ENCODE results near the gene HBB.

Gene HBB

DNA sequence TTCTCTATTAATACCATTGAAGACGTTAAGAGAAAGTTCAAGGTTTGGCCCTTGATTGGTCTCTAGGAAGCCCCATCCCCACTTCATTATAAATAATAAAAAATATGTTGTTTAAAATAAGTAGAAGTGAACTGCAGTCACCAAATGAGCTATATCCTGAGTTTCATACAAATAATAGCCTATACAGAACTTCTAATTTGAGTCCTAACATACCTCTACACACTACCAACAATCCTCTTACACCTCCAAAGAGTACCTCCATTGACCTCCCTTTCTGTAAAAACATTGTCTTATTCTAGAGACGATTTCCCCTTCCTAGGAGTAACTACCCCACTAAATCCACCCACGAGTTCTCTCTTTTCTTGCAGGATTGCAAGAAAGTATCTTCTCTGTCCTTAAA, 14.6 kb upstream of the HBB start:
- in situ Hi-C loops (cut with HindIII; ENCODE audit: low pct_unique_long_range_greater_than_20kb, low sequenced_read_pairs), result no loop called here
- no peak for DNase-seq (ENCODE audit: low read depth in 1 of 2, low spot score in 1 of 2)
- TF ChIP-seq JUND (IDR thresholded peaks at IDR 0.05; ENCODE audit: low read depth), result no peak

DNA sequence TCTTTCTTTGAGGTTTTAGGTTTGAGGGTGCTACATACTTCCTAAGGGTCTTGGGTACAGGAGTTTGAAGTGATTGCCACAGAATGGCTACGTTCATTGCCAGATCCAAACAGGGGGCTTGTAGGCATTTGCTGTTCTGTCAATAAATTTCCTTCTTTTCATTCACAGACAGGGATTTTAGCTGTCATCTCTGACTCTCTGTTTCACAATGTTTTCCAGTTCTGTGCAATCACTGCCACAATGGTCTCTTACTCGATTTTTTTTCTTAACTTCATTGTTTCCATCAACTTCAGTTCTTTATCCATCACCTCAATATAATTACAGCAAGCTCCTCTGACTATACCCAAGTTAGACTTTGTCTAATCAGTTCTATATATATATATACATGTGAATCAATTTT, 13.6 kb upstream of the HBB start:
- in situ Hi-C loops (cut with HindIII; ENCODE audit: low pct_unique_long_range_greater_than_20kb, low sequenced_read_pairs), result no loop called here
- no peak for TF ChIP-seq JUND (IDR thresholded peaks at IDR 0.05; ENCODE audit: low read depth)
- no peak for DNase-seq (ENCODE audit: low read depth in 1 of 2, low spot score in 1 of 2)

DNA sequence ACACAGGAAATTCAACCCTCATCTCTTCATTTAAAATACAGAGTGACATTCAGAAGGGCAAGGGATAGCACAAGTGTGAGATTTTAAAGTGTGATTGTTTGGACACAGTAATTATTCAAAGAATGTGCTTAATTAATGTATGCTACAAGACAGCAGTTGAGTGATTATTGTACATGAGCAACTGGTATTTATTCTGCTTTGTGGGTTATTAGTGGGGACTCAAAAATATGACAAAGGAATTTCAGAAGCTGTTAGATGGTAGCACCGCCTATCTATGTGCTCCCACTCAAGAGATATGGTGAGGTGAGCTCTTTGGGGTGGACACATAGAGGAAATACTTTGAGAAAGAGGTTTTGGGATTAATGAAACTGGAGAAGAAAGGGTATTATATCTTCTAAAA, 13.2 kb upstream of the HBB start:
- in situ Hi-C loops (cut with HindIII; ENCODE audit: low pct_unique_long_range_greater_than_20kb, low sequenced_read_pairs), result no loop called here
- no peak for DNase-seq (ENCODE audit: low read depth in 1 of 2, low spot score in 1 of 2)
- TF ChIP-seq JUND (IDR thresholded peaks at IDR 0.05; ENCODE audit: low read depth), result no peak

DNA sequence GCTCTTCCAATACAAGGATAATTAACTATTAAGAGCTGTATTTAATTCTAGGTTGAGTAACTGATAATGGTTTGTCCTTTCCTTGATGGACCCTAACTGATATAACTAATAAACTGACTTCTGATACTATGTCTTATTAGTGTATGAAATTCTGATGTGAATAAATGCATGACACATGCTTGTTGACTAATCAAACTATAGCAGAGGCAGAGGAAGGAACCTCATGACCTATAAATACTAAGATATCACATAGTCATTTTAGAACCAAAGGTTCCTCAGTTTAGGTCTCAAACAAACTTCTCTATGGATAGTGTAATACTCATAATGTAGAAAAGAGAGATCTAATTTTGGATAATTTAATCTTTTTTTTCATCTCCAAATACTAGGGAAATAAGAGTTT, 12.2 kb upstream of the HBB start:
- in situ Hi-C loops (cut with HindIII; ENCODE audit: low pct_unique_long_range_greater_than_20kb, low sequenced_read_pairs), result no loop called here
- no peak for TF ChIP-seq JUND (IDR thresholded peaks at IDR 0.05; ENCODE audit: low read depth)
- DNase-seq (ENCODE audit: low read depth in 1 of 2, low spot score in 1 of 2), result no peak

DNA sequence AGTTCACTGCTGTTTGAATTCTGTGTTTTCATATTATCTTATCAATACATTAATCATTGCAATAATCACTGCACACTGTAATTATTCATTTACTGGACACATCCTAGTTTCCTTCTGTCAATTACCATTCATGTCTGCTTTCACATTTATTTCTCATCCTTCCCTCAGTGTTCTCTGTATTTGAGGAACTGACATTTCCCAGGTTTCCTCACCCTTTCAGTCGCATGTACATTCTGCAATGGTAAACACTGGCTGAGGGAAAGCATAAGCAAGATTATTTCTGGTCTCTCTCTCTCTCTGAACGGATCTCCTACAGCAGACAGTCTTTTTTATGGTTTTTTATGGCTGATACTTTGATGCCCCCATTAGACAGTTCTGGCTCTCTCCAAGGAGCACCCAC, 11.6 kb upstream of the HBB start:
- no peak for TF ChIP-seq JUND (IDR thresholded peaks at IDR 0.05; ENCODE audit: low read depth)
- in situ Hi-C loops (cut with HindIII; ENCODE audit: low pct_unique_long_range_greater_than_20kb, low sequenced_read_pairs), result no loop called here
- no peak for DNase-seq (ENCODE audit: low read depth in 1 of 2, low spot score in 1 of 2)

DNA sequence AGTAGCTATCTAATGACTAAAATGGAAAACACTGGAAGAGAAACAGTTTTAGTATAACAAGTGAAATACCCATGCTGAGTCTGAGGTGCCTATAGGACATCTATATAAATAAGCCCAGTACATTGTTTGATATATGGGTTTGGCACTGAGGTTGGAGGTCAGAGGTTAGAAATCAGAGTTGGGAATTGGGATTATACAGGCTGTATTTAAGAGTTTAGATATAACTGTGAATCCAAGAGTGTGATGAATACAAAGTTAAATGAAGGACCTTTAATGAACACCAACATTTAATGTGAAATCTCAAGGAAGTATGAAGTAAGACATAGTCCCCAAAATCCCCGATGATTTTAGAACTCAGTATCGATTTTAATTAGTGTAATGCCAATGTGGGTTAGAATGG, 10.5 kb upstream of the HBB start:
- no peak for TF ChIP-seq JUND (IDR thresholded peaks at IDR 0.05; ENCODE audit: low read depth)
- in situ Hi-C loops (cut with HindIII; ENCODE audit: low pct_unique_long_range_greater_than_20kb, low sequenced_read_pairs), result no loop called here
- no peak for DNase-seq (ENCODE audit: low read depth in 1 of 2, low spot score in 1 of 2)

DNA sequence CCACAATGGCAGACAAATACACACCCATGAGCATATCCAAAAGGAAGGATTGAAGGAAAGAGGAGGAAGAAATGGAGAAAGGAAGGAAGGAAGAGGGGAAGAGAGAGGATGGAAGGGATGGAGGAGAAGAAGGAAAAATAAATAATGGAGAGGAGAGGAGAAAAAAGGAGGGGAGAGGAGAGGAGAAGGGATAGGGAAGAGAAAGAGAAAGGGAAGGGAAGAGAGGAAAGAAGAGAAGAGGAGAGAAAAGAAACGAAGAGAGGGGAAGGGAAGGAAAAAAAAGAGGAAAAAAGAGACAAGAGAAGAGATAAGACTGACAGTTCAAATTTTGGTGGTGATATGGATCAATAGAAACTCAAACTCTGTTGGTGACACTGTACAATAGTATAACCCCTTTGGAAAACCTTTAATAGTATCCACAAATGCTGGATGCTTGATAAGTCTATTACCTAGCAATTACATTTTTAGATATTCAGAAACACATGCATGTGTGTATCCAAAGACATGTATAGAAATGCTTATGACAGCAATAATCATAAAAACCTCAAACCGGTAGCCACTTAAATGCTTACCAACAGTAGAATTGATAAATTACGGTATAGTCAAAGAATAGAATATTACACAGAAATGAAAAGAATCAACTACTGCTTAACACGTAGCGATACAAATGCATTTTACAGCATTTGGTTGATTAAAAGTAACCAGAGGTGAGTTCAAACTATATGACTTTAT, 8.7 kb upstream of the HBB start:
- DNase-seq (ENCODE audit: low read depth in 1 of 2, low spot score in 1 of 2), result no peak
- in situ Hi-C loops (cut with HindIII; ENCODE audit: low pct_unique_long_range_greater_than_20kb, low sequenced_read_pairs), result no loop called here
- TF ChIP-seq JUND (IDR thresholded peaks at IDR 0.05; ENCODE audit: low read depth), result no peak

DNA sequence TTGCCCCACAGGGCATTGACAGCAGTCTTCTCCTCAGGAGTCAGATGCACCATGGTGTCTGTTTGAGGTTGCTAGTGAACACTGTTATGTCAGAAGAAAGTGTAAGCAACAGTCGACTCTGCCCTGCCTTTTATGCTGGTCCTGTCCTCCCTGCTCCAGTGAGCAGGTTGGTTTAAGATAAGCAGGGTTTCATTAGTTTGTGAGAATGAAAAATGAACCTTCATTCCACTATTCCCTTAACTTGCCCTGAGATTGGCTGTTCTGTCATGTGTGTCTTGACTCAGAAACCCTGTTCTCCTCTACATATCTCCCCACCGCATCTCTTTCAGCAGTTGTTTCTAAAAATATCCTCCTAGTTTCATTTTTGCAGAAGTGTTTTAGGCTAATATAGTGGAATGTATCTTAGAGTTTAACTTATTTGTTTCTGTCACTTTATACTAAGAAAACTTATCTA, 7.5 kb upstream of the HBB start, which contains the start of gene HBD:
HBD (minus strand) TSS at position 103 of the 454 bp plus-strand sequence; CDS start at position 53, 50 bp downstream.
- DNase-seq (ENCODE audit: low read depth in 1 of 2, low spot score in 1 of 2), result no peak
- no peak for TF ChIP-seq JUND (IDR thresholded peaks at IDR 0.05; ENCODE audit: low read depth)
- in situ Hi-C loops (cut with HindIII; ENCODE audit: low pct_unique_long_range_greater_than_20kb, low sequenced_read_pairs), result no loop called here

DNA sequence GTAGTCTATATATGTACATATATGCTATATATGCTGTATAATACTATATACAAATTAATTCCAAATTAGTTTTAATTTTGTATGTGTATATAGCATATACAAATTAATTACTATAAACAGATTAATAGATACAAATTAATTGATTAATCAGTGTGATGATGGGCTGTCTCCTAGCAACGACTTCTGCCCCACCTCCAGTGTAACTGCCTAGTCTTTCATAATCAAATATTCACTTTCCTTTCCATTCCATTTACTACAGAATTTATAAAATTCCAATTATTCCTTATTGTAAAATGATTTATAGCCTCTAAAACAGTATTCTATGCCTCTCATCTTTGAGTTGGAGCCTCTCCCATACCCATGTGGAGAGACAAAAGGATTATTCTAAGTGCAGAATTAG, 6.4 kb upstream of the HBB start:
- TF ChIP-seq JUND (IDR thresholded peaks at IDR 0.05; ENCODE audit: low read depth), result no peak
- in situ Hi-C loops (cut with HindIII; ENCODE audit: low pct_unique_long_range_greater_than_20kb, low sequenced_read_pairs), result no loop called here
- DNase-seq (ENCODE audit: low read depth in 1 of 2, low spot score in 1 of 2), result no peak

DNA sequence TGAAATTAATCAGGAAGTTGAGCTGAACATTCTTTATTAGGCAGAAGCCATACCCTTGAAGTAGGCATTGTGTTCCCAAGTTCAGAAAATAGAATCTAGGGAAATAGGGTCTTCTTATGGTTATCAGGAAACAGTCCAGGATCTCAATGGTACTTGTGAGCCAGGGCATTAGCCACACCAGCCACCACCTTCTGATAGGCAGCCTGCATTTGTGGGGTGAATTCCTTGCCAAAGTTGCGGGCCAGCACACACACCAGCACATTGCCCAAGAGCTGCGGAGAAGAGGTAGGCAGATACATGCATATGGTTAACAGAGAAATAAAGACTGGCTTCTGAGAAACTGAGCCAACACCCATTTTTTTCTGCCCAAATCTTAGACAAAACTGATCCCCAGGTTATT, 6.0 kb upstream of the HBB start:
- no peak for DNase-seq (ENCODE audit: low read depth in 1 of 2, low spot score in 1 of 2)
- no peak for TF ChIP-seq JUND (IDR thresholded peaks at IDR 0.05; ENCODE audit: low read depth)
- in situ Hi-C loops (cut with HindIII; ENCODE audit: low pct_unique_long_range_greater_than_20kb, low sequenced_read_pairs), result no loop called here

DNA sequence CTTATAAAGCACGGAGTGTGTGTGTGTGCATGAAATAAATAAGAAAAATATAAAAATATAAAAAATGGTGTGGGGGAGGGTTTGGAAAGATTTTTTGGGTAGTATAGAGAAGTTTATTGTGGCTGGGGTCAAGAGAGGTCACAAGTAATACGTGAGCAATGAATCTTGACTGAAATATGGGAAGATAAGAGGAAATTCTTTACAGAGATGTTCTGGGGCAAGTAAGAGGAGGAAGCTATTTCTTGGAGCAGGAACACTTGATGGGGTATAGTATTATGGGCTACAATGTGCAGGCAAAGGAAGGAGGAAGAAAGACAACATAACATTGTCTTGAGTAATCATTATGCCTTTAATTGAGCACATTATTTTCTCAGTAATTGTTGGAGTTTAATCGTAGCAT, 5.3 kb upstream of the HBB start:
- no peak for TF ChIP-seq JUND (IDR thresholded peaks at IDR 0.05; ENCODE audit: low read depth)
- no peak for DNase-seq (ENCODE audit: low read depth in 1 of 2, low spot score in 1 of 2)
- in situ Hi-C loops (cut with HindIII; ENCODE audit: low pct_unique_long_range_greater_than_20kb, low sequenced_read_pairs), result no loop called here

DNA sequence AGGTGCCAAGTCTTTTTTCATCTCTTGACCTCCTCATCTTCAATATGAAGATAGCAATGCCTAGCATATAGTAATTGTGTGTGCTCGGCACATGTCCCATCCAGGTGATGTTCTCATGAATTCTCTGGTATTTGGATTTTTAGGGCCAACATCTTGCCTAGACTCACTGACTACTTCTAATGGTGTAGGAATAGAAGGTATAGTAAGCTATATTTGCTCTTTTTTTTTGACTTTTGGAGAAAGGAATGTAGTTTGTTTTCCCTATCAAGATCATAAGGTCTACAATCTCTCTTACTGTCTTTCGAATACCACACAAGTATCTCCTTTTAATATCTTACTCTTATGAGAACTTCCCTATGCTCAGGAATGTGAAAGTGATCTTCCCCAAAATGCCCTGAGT, 4.2 kb upstream of the HBB start:
- no peak for TF ChIP-seq JUND (IDR thresholded peaks at IDR 0.05; ENCODE audit: low read depth)
- in situ Hi-C loops (cut with HindIII; ENCODE audit: low pct_unique_long_range_greater_than_20kb, low sequenced_read_pairs), result no loop called here
- DNase-seq (ENCODE audit: low read depth in 1 of 2, low spot score in 1 of 2), result no peak

DNA sequence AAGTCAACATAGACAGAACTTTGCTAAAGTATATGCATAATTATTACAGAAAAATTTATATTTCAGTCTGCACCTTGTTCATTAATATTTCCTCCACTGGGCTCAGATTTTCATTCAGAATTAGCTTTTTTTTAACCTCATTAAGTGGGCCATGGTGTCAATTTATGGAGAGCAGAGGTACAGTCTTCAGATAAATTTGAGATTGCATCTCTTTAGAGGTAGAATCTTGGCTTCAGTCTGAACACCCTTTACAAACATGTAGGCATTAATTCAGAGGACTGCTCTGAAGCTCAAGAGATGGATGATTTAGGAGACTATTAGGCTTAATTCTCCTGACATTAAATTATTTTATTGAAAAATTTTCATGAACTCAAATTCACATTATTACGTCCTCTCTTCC, 3.4 kb upstream of the HBB start:
- TF ChIP-seq JUND (IDR thresholded peaks at IDR 0.05; ENCODE audit: low read depth), result no peak
- in situ Hi-C loops (cut with HindIII; ENCODE audit: low pct_unique_long_range_greater_than_20kb, low sequenced_read_pairs), result no loop called here

DNA sequence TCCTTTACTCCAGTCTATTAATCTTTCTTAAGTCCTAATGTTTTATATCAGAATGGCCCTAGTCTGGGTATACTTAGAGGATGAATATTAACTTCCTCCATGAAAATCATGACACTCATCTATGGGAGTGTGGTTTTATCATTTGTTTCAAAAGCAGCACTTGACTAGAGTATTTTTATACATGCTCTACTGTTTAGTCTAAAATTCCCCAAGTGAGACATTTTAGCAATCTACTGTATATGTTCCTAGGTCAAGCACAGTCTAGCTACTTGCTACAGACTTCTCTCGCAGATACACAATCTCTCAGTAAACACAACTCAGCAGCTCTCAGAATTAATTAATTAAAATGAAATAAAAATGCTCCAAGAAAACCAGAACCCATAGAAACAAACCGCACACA, 2.9 kb upstream of the HBB start:
- in situ Hi-C loops (cut with HindIII; ENCODE audit: low pct_unique_long_range_greater_than_20kb, low sequenced_read_pairs), result no loop called here
- no peak for TF ChIP-seq JUND (IDR thresholded peaks at IDR 0.05; ENCODE audit: low read depth)
- DNase-seq (ENCODE audit: low read depth in 1 of 2, low spot score in 1 of 2), result no peak

More for the DNA sequence above, 3.4 kb upstream of the HBB start:
- DNase-seq (ENCODE audit: low read depth in 1 of 2, low spot score in 1 of 2), result no peak
